ENCODE data around the gene CAVIN3.

Gene CAVIN3

GRCh38 chr11:6345366-6345765, 25.1 kb upstream of the CAVIN3 start:
- DNase-seq (ENCODE audit: low read depth), result no peak
- TF ChIP-seq, protein P1, sequence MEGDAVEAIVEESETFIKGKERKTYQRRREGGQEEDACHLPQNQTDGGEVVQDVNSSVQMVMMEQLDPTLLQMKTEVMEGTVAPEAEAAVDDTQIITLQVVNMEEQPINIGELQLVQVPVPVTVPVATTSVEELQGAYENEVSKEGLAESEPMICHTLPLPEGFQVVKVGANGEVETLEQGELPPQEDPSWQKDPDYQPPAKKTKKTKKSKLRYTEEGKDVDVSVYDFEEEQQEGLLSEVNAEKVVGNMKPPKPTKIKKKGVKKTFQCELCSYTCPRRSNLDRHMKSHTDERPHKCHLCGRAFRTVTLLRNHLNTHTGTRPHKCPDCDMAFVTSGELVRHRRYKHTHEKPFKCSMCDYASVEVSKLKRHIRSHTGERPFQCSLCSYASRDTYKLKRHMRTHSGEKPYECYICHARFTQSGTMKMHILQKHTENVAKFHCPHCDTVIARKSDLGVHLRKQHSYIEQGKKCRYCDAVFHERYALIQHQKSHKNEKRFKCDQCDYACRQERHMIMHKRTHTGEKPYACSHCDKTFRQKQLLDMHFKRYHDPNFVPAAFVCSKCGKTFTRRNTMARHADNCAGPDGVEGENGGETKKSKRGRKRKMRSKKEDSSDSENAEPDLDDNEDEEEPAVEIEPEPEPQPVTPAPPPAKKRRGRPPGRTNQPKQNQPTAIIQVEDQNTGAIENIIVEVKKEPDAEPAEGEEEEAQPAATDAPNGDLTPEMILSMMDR (IDR thresholded peaks at IDR 0.05; ENCODE audit: low read length, missing control alignments), result no peak
- no peak overlapping the region for H3K4me3 ChIP-seq (replicated peaks; ENCODE audit: low read depth, low read length)

GRCh38 chr11:6336293-6336692, 16.0 kb upstream of the CAVIN3 start:
- DNase-seq (ENCODE audit: low read depth), result no peak
- no peak overlapping the region for H3K4me3 ChIP-seq (replicated peaks; ENCODE audit: low read depth, low read length)
- TF ChIP-seq, protein P1 (IDR thresholded peaks at IDR 0.05; ENCODE audit: low read length, missing control alignments), result no peak

DNA sequence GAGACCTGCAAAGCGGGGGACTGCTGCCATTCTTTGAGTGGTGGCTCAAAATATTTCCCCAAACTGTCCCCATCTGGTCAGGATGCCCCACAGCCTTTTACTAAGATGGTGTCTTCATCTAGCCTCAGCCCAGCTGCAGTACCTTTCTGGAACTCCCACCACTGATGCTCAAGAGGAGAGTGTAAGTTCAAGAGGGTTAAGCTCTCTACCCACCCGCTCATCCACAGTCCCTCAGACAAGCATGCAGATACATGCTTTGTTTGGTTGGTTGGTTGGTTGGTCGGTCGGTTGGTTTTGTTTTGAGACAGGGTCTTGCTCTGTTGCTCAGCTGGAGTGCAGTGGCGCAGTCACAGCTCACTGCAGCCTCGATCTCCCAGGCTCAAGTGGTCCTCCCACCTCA, 14.5 kb upstream of the CAVIN3 start:
- no peak overlapping the region for H3K4me3 ChIP-seq (replicated peaks; ENCODE audit: low read depth, low read length)
- TF ChIP-seq, protein P1 (IDR thresholded peaks at IDR 0.05; ENCODE audit: low read length, missing control alignments), result no peak
- DNase-seq (ENCODE audit: low read depth), result no peak

DNA sequence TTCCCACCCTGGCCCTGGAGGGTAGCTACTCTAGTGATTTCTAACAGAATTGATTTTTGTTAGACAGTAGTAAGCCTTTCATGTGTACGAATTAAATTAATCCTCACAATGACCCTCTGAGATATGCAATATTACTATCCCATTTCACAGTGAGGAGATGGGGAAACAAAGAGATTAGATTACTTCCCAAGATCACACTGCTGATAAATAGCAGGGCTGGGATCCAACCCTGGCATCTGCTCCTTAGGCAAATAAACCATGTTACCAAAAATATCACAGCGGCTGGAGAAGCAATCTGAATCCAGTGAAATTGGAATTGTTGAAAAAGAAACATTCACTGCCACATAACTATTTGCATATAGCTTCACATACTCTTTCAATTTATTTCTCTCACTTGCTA, 12.8 kb upstream of the CAVIN3 start:
- TF ChIP-seq, protein P1 (IDR thresholded peaks at IDR 0.05; ENCODE audit: low read length, missing control alignments), result no peak
- H3K4me3 ChIP-seq (replicated peaks; ENCODE audit: low read depth, low read length), result no peak overlapping the region
- DNase-seq (ENCODE audit: low read depth), result no peak

GRCh38 chr11:6332066-6332465, 11.8 kb upstream of the CAVIN3 start:
- TF ChIP-seq, protein P1 (IDR thresholded peaks at IDR 0.05; ENCODE audit: low read length, missing control alignments), result no peak
- no peak for DNase-seq (ENCODE audit: low read depth)
- H3K4me3 ChIP-seq (replicated peaks; ENCODE audit: low read depth, low read length), result no peak overlapping the region

DNA sequence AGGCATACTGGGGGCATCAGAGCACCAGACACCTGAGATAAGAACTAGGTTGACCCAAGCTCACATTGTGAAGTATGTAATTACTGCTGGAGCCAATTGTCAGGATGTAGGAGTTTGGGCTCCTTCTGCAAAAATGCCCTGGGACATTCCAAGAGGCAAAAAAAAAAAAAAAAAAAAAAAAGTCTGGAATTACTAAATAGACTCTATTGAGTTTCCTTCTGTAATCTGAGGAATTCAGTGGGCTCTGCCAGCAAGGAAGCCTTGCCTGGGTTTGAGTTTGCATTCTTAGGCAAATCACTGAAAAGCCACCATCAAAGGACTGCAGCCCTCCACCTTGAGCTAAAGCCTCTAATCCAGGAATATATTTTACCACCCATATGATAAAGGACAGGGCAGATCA, 8.0 kb upstream of the CAVIN3 start:
- peak; percentile 39 for DNase-seq (ENCODE audit: low read depth)
- TF ChIP-seq, protein P1 (IDR thresholded peaks at IDR 0.05; ENCODE audit: low read length, missing control alignments), result no peak
- H3K4me3 ChIP-seq (replicated peaks; ENCODE audit: low read depth, low read length), result no peak overlapping the region

DNA sequence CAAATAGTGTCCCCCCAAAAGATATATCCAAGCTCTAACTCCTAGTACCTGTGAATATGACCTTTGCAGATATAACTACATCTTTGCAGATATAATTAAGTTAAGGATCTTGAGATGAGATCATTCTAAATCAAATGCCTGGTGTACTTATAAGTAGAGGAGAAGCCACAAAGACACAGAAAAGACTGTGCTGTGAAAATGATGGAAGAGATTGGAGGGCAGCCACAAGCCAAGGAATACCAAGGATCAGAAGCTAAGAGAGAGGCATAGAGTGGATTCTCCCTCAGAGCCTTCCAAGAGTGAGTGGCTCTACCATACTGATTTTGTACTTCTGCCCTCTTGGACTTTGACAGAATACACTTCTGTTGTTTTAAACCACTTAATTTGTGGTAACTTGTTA, 7.5 kb upstream of the CAVIN3 start:
- no peak for DNase-seq (ENCODE audit: low read depth)
- no peak overlapping the region for H3K4me3 ChIP-seq (replicated peaks; ENCODE audit: low read depth, low read length)
- TF ChIP-seq, protein P1 (IDR thresholded peaks at IDR 0.05; ENCODE audit: low read length, missing control alignments), result no peak
